ENCODE measurements around the gene CNPY1. TPM values are rescaled to one million over a fixed set of nuclear protein-coding genes. Genes with fewer than 3 reads are reported as not detected.

CNPY1 gene
- polyA plus RNA-seq, 3 donors: not detected

- DNase-seq (ENCODE audit: extremely low read depth in 1 of 11, low read depth in 9 of 11, low spot score in 4 of 11): no peak
Measured at GRCh38 chr7:155543011-155543876, 3.1 kb downstream of the CNPY1 start.

GRCh38 chr7:155541986-155542675, 4.2 kb downstream of the CNPY1 start:
- peak in 1 of 11 donors; percentile 15 for DNase-seq (ENCODE audit: extremely low read depth in 1 of 11, low read depth in 9 of 11, low spot score in 4 of 11)

GRCh38 chr7:155540553-155540952, 5.8 kb downstream of the CNPY1 start:
- DNase-seq (ENCODE audit: extremely low read depth in 1 of 11, low read depth in 9 of 11, low spot score in 4 of 11): no peak

GRCh38 chr7:155538293-155538692, 8.1 kb downstream of the CNPY1 start:
- DNase-seq (ENCODE audit: extremely low read depth in 1 of 11, low read depth in 9 of 11, low spot score in 4 of 11): no peak

DNA sequence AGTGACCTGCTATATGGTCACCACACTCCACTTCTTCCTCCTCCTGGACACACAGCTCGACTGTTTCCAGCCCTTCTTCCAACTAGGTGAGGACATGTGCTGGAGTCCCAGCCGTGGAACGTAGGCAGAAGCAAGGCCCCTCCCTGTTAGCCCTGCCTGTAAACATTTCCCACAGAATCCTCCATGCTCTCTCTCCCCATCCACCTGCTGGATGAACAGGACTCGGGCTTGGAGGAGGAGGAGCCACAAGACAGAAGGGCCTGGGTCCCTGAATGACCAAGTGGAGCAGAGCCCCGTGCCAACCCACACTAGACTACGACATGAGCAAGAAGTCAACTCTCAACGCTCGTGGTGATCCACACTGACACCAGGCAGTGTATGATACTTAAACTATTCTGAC, 9.9 kb downstream of the CNPY1 start:
- DNase-seq (ENCODE audit: extremely low read depth in 1 of 11, low read depth in 9 of 11, low spot score in 4 of 11): no peak

DNA sequence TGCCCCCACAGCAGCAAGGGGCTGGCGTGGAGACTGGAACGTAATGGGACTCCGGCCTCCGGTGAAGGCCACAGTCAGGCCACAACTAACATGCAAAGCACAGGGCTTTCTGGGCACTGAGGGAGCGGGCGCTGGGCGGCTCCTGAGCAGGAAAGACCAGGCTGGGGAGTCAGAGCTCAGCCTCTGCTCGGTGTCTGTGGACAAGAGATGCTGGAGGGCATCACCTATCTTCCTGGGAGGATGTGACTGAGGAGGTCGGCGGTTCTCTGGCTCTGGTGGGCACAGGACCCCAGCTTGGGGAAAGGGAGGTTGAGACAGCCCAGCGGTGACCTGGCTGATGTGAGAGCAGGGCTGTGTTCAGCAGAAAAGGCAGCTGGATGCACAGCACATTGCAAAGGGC, 11.7 kb downstream of the CNPY1 start:
- DNase-seq (ENCODE audit: extremely low read depth in 1 of 11, low read depth in 9 of 11, low spot score in 4 of 11): no peak

- peak in 1 of 11 donors; percentile 24 for DNase-seq (ENCODE audit: extremely low read depth in 1 of 11, low read depth in 9 of 11, low spot score in 4 of 11)
Measured at GRCh38 chr7:155533827-155534690, 12.3 kb downstream of the CNPY1 start.

- no peak for DNase-seq (ENCODE audit: extremely low read depth in 1 of 11, low read depth in 9 of 11, low spot score in 4 of 11)
Measured at GRCh38 chr7:155533120-155533826, 13.1 kb downstream of the CNPY1 start.

- DNase-seq (ENCODE audit: extremely low read depth in 1 of 11, low read depth in 9 of 11, low spot score in 4 of 11): no peak
Measured at GRCh38 chr7:155532792-155533119, 13.6 kb downstream of the CNPY1 start.

- DNase-seq (ENCODE audit: extremely low read depth in 1 of 11, low read depth in 9 of 11, low spot score in 4 of 11): no peak
Measured at GRCh38 chr7:155531681-155532080, 14.7 kb downstream of the CNPY1 start.

- no peak for DNase-seq (ENCODE audit: extremely low read depth in 1 of 11, low read depth in 9 of 11, low spot score in 4 of 11)
Measured at GRCh38 chr7:155530601-155531000, 15.8 kb downstream of the CNPY1 start.

DNA sequence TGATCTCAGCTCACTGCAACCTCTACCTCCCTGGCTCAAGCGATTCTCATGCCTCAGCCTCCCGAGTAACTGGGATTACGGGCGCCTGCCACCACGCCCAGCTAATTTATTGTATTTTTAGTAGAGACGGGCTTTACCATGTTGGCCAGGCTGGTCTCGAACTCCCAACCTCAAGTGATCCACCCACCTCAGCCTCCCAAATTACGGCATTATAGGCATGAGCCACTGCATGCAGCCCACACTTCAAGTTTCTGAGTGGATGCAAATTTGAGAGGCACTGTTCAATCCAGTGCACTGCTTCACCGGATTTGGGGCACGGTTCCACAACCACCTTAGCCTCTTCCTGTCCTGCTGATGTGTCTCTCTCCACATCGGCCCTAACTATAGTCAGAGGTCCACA, 16.5 kb downstream of the CNPY1 start:
- no peak for DNase-seq (ENCODE audit: extremely low read depth in 1 of 11, low read depth in 9 of 11, low spot score in 4 of 11)

GRCh38 chr7:155529346-155529745, 17.0 kb downstream of the CNPY1 start:
- DNase-seq (ENCODE audit: extremely low read depth in 1 of 11, low read depth in 9 of 11, low spot score in 4 of 11): no peak

- no peak for DNase-seq (ENCODE audit: extremely low read depth in 1 of 11, low read depth in 9 of 11, low spot score in 4 of 11)
Measured at GRCh38 chr7:155527664-155528063, 18.7 kb downstream of the CNPY1 start.

- no peak for DNase-seq (ENCODE audit: extremely low read depth in 1 of 11, low read depth in 9 of 11, low spot score in 4 of 11)
Measured at GRCh38 chr7:155526225-155526624, 20.1 kb downstream of the CNPY1 start.

DNA sequence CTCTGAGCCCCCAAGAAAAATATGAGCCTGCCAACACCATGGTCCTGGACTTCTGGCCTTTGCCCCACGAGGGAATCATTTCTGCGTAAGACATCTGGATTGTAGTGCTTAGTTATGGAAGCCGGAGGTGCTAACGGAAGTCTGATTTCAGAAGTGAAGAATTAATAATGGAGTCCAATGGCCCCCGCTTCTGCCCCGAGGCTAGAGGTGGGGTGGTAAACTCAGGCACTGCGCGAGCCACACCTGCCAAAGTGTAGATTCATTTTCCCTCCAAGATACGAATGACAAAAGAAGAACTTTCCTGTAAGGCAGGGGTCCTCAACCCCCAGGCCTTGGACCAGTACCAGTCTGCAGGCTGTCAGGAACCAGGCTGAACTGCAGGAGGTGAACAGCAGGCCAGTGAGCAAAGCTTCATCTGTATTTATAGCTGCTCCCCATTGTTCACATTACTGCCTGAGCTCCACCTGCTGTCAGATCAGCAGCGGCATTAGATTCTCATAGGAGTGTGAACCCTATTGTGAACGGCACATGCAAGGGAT, 22.3 kb downstream of the CNPY1 start:
- DNase-seq (ENCODE audit: extremely low read depth in 1 of 11, low read depth in 9 of 11, low spot score in 4 of 11): no peak

DNA sequence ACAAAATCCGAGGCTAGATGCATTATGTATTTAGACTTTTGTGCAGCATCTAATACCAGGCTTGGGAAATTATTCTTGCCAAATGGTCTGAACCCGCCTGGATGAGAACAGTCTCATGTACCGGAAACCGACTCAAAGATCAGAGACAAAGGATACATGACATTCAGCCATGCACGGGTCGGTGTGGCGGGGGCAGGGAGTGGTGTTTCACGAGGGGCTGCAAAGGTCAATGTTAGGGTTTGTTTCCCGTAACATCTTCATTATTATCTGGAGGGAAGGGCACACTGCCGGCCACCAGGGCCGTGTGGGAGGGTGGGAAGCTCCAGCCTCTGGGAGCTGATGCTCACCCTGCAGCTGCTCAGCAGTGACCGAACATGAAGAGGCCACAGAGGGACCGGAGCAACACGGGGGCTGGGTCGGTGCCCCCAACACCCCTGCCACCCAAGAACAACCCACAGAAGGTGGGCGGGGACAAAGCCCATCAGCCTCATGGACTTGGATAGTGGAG, 23.1 kb downstream of the CNPY1 start:
- DNase-seq (ENCODE audit: extremely low read depth in 1 of 11, low read depth in 9 of 11, low spot score in 4 of 11): no peak

DNA sequence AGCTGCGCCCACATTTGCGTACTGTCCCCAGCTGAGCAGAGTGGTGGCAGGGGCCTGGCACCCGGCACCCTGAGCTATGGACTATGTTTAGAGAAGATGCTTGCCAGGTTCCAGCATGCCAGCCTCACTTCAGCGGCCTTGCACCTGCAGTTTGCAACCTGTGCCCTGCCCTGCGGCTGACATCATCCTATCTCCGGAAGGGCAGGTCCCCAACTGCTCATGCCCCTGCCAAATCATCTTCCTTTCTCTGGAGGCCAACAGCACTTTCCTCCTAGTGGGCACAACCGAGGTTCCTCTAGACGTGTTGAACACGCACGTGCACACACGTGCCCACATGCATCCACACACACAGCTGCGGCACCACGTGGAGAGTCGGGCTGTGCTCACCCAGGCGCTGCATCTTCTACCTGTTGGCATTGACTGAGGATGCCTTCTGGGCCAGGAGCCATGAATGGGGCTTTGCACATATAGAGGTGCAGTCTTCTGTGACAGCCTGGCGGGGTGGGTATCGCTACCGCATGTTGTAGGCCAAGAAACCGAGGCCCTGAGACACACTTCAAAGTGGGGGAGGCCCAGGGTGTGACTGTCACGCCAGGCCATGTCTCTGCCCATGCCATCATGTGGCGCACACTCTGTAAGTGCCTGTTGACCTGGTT, 24.5 kb downstream of the CNPY1 start:
- no peak for DNase-seq (ENCODE audit: extremely low read depth in 1 of 11, low read depth in 9 of 11, low spot score in 4 of 11)

All from renal cortex interstitium (tissue), 11 donors.